Uterus (tissue), 2 donors: ENCODE results near the gene TMEM89.

Experiments
- CTCF ChIP-seq, 4 experiments: fragments of 200-600 bp in 2 of 4; fragments of 450-650 bp in 2 of 4; sonication (generic) in 2 of 4; IDR thresholded peaks; one replicate each; pipeline ENCODE4 v1.5.1; 2016 to 2019; ENCODE audit warnings: antibody characterized with exemption in 4 of 4, mild to moderate bottlenecking in 2 of 4, moderate library complexity in 1 of 4
- POLR2A ChIP-seq, 2 donors: fragments of 450-650 bp; IDR thresholded peaks; one replicate each; pipeline ENCODE4 v1.6.1; 2016; ENCODE audit warnings: antibody characterized with exemption in 2 of 2, mild to moderate bottlenecking in 1 of 2, moderate library complexity in 1 of 2

DNA sequence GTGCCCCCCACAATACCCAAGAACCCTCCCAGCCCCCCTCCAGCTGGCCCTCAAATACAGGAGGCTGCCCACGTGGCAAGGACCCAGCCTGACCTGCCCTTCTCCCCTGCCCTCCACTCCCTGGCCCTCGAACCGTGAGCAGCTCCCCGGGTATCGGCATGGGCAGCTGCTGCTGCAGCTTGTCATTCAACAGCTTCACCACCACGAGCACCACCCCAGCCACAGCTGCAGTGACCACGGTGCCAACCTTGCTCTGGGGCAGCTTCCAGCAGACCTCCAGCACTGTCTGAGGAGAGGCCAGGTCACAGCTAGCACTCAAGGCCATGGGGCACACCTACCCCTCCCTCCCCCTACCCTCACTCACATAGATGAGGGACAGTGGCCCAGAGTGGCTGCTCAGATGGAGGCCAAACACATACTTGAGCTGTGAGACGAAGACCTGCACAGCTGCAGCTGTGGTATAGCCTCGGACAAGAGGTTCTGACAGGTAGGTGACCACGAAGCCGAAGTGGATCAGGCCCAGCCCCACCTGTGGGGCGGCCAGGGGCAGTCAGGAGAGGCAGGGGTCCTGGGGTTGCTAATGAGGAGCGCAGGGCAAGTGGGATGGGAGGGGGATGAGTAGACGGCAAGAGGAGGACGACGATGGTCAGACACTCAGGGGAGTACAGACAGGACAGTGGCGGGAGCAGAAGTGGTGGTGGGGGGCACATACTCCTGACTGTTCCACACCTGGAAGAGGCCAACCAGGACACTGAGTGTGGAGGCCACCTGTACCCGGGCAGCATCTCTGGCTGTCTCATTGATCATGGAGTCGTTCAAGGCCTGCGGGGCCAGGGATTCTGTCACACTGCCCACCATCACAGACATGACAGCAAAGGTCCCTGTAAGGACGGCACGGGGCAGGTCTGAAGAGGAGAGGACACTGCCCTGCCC, 10.2 kb upstream of the TMEM89 start:
- TF ChIP-seq CTCF (IDR thresholded peaks at IDR 0.05) (no peak), POLR2A (IDR thresholded peaks at IDR 0.05) (no peak)
